DMS153 treated with DMSO at 0.1 percent for 48 hours (cell line): Measurements from ENCODE around the gene MOBP.
"Not testable (repeated sequence)": the region's sequence is repeated elsewhere in the genome, so short reads cannot be mapped to it uniquely, and the experiment has no call there.

Source experiments
- DNase-seq: peaks from one replicate; lab custom pipeline; 2025; ENCODE audit not compliant: unreplicated experiment; lab: John Stamatoyannopoulos, UW

Gene MOBP

DNA sequence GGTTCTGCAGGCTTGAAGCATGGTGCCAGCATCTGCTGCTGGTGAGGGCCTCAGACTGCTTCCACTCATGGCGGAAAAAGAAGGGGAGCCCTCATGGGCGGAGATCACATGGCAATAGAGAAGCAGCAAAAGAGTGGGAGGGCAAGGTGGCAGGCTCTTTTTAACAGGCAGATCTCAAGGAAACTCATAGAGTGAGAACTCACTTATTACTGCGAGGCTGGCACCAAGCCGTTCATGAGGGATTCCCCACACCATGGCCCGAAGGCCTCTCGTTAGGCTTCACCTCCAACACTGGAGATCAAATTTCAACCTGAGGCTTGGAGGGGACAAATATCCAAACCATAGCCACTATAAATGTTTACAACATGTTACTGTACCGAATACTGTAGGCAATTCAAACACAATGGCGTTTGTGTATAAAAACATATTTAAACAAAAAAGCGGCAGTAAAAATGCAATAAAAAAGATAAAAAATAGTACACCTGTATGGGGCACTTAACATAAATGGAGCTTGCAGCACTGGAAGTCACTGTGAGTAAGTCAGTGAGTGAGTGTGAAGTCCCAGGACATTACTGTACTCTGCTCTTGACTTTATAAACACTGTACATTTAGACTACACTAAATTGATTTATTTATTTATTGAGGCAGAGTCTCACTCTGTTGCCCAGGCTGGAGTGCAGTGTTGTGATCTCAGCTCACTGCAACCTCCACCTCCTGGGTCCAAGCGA, 18.8 kb upstream of the MOBP start:
- no peak for DNase-seq

GRCh38 chr3:39449796-39450195, 17.7 kb upstream of the MOBP start:
- DNase-seq, result no peak

DNA sequence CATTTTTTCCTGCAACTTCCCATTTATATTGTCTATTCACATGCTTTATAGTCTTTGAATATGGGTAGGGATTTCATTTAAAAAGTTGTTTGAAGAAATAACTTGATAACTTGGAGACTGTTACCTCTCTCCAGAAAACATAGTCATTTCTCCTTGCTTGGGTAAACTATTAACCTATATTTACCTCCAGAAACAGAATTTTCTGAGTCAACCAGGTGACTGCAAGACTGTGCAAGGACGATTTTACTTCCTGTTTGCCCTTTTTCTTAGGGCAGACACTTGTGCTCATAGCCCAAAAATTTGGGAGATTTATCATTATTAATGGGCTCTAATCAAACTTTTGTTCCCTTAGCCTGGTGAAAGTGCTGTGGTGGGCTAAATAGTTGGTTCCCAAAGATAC, 14.3 kb upstream of the MOBP start:
- no peak for DNase-seq

DNA sequence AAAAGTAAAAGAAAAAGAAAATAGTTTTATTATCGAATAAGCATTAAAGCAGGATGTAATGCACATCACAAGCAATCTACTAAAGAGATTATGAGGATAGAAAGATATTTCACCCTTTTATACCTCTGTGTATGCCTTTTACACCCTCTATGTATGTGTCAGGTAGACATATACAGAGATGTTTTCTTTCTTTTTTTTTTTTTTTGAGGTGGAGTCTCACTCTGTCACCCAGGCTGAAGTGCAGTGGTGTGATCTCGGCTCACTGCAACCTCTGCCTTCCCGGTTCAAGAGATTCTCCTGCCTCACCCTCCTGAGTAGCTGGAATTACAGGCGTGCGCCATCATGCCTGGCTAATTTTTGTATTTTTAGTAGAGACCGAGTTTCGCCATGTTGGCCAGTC, 13.6 kb upstream of the MOBP start:
- DNase-seq, result not testable (repeated sequence)

GRCh38 chr3:39454591-39455217, 12.8 kb upstream of the MOBP start:
- DNase-seq, result no peak

DNA sequence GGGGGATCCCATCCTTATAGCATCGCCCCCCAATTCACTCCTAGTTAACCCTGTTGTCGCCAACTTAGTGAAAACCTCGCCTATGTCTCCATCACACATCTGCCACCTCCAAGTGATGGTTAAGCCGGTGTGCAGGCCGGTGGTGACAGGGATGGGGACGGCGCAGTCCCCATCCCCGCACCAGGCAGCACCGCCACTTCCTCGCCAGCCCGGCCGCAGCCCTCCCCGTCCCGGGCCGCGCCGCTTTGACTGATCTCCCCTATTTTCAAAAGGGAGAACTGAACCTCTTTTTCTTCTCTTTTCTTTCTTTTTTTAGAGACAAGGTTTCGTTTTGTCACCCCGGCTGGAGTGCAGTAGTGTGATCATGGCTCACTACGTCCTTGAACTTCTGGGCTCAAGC, 11.3 kb upstream of the MOBP start:
- no peak for DNase-seq

GRCh38 chr3:39457361-39457760, 10.1 kb upstream of the MOBP start:
- DNase-seq, result no peak

DNA sequence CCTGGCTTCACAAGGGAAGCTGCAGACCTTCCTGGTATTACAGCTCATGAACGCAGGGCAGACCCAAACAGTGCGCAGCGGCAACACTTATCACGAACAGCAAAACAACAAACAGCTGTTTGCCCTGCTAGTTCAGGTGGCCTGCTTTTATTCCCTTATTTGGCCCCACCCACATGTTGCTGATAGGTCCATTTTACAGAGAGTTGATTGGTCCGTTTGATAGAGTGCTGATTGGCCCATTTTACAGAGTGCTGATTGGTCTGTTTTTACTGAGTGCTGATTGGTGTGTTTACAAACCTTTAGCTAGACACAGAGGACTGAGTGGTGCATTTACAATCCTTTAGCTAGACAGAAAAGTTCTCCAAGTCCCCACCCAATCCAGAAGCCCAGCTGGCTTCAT, 8.9 kb upstream of the MOBP start:
- not testable (repeated sequence) for DNase-seq

- DNase-seq, result no peak
These were observed 6.8 kb upstream of the MOBP start for GRCh38 chr3:39460677-39461076.

DNA sequence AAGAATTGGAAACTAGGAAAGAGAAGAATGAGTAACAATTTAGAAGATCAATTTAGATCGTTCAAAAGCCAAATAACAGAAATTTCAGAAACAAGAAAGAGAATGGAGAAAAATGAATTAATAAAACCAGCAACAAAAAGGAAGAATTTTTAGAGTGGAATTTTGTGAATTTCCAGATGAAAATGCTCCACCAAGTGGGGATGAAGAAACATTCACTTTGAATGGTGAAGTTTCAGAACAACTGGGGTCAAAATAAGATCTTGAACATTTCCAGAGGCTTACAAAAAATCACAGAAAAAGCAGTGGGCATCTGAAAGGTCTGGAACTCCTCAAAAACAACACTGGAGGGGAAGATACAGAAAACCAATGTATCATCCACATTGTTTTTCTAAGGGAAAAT, 4.2 kb upstream of the MOBP start:
- no peak for DNase-seq

- no peak for DNase-seq
These were observed 492 bp upstream of the MOBP start for GRCh38 chr3:39466988-39467387.

DNA sequence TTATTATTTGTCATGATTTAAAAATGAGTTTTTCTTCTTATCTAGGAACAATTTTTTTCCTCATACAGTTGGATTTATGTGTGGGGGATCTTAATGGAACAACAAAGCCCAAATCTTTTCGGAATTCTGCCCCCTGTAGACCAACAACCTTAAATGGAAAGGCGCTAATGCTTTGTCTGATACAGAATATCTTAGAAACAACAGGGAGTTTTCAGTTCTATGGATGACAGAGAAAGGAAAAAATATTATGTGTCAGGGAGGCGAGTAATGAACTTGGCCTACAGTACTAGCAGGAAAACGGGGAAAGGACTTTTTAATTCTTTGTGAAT, 592 bp downstream of the MOBP start:
- DNase-seq, result no peak

GRCh38 chr3:39469258-39469657, 1.8 kb downstream of the MOBP start:
- DNase-seq, result no peak

GRCh38 chr3:39469945-39470344, 2.5 kb downstream of the MOBP start:
- no peak for DNase-seq

GRCh38 chr3:39471652-39472051, 4.2 kb downstream of the MOBP start:
- DNase-seq, result no peak

- DNase-seq, result no peak
These were observed 6.1 kb downstream of the MOBP start for GRCh38 chr3:39473452-39474125.

- DNase-seq, result no peak
These were observed 6.6 kb downstream of the MOBP start for GRCh38 chr3:39474126-39474515.

DNA sequence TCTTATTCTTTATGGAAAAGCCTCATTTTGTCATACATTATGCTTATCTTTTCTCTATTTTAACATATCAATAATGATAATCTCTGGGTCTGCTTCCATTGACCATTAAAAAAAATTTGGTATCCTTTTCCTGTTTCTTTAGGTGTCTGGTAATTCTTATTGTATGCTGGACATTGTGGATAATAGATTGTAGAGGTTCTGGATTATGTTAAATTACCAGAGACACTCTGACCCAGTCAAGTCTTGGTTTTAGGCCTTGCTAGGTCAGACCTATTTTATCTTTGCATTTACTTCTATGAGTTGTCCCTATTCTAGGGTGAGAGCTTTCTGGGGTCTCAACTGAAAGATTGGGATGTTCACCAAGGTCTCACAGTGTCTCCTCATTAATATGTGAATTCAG, 9.3 kb downstream of the MOBP start:
- no peak for DNase-seq

DNA sequence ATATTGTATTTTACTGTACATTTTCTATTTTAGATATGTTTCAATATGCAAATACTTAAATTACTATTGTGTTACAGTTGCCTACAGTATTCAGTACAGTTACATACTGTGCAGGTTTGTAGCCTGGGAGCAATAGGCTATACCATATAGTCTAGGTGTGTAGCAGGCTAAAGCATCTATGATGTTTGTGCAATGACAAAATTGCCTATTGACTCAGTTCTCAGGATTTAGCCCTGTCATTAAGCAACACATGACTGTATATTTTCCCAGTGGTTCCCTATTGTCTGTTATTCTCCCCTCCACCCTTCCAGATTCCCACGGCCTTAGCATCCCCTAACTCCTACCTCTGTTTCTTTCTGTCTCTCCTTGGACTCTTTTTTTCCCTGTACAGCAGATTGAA, 10.7 kb downstream of the MOBP start:
- no peak for DNase-seq

- DNase-seq, result no peak
These were observed 12.4 kb downstream of the MOBP start for GRCh38 chr3:39479701-39480414.

- DNase-seq, result no peak
These were observed 18.1 kb downstream of the MOBP start for GRCh38 chr3:39485547-39485946.

DNA sequence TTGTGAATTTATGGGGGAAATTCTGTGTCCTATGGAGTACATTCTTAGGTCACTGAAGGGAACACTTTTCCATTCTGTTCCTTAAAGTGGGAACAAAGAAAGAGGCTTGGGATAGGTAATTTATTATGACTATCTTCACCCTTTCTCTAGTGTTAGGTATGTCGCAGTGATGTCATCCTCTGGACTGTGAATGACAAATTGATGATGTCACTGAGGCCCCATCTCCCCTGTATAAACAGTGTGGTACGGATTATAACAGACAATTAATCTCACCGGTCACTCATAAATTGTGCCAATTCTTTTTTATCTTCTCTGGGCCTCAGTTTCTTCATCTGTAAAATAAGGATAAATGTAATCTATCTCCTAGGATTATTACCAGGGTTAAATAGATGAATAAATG, 23.5 kb downstream of the MOBP start:
- DNase-seq, result no peak
